ENCODE measurements around the gene CBX2.

DNA sequence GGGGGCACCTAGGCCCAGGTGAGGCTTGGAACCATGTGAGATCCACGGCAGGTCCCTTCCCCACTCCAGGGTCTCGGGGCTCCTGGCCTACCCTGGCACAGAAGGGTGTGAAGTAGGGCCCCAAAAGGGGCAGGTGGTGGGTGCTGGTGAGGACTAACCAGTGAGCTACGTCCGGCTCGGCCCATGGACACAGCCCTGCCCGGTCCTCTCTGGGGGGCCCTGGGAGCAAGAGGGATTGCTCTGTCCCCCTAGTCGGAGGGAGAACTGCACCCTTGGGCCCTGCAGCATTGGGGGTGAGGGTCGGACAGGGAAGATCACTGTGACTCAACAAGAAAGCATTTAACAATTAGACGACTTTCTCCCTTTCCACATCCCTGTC lies 44.3 kb upstream of the CBX2 start:
- no peak for TF ChIP-seq EZH2 (IDR thresholded peaks at IDR 0.05; ENCODE audit: borderline replicate concordance, low read depth, low read length, severe bottlenecking)
- TF ChIP-seq, protein P1, sequence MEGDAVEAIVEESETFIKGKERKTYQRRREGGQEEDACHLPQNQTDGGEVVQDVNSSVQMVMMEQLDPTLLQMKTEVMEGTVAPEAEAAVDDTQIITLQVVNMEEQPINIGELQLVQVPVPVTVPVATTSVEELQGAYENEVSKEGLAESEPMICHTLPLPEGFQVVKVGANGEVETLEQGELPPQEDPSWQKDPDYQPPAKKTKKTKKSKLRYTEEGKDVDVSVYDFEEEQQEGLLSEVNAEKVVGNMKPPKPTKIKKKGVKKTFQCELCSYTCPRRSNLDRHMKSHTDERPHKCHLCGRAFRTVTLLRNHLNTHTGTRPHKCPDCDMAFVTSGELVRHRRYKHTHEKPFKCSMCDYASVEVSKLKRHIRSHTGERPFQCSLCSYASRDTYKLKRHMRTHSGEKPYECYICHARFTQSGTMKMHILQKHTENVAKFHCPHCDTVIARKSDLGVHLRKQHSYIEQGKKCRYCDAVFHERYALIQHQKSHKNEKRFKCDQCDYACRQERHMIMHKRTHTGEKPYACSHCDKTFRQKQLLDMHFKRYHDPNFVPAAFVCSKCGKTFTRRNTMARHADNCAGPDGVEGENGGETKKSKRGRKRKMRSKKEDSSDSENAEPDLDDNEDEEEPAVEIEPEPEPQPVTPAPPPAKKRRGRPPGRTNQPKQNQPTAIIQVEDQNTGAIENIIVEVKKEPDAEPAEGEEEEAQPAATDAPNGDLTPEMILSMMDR (IDR thresholded peaks at IDR 0.05; ENCODE audit: borderline replicate concordance, extremely low read depth, low read length, poor library complexity, severe bottlenecking) = no peak

Measured in DND-41 (cell line).